SH-SY5Y (cell line): Measurements from ENCODE around the gene ARG2.

Experiments used
- GATA2 ChIP-seq: IDR thresholded peaks from 2 replicates; pipeline ENCODE4 v1.6.1; 2011; ENCODE audit warnings: mild to moderate bottlenecking, low read depth, low read length
- GATA3 ChIP-seq: IDR thresholded peaks from 2 replicates; pipeline ENCODE4 v1.6.1; 2011; ENCODE audit warnings: low read depth, mild to moderate bottlenecking, low read length, moderate library complexity

DNA sequence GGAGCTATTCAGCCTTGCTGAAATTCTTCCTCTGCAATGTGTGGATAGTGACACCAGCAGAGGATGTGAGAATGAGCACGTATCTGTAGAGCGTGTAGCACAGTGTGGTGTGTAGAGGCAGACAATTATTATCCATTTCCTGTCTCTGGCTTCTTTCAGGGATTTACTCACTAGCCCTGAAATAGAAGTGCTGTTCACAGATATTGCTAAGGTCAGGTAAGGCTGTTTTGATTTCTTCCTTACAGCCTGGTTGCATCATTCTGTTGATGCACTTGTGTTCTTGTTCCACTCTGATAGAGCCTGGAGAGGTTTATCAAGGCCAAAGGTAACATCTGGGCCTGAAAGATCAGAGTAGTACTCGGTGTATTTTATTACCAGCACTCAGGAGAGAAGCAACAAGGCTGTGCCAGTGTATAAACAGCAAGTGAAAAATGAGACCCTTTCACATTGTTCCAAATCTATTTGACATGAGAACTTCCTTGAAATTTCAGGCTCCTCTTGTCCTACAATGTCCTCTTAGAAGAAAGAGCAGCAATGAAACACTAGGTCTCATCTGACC is 16.7 kb downstream of the ARG2 start:
- TF ChIP-seq GATA3 (no peak), GATA2 (no peak)
